VCaP (cell line): Measurements from ENCODE around the gene KCNMA1.

ENCODE experiments used
- H3K27ac ChIP-seq: fragments of 450-650 bp; 2 replicates; pipeline ENCODE4 v1.5.1; 2017
- TF ChIP-seq, protein P1 (sequence below): fragments of 450-650 bp; conservative IDR thresholded peaks from 2 replicates; pipeline ENCODE4 v1.5.1; 2017; ENCODE audit warnings: mild to moderate bottlenecking, moderate library complexity

KCNMA1 gene

DNA sequence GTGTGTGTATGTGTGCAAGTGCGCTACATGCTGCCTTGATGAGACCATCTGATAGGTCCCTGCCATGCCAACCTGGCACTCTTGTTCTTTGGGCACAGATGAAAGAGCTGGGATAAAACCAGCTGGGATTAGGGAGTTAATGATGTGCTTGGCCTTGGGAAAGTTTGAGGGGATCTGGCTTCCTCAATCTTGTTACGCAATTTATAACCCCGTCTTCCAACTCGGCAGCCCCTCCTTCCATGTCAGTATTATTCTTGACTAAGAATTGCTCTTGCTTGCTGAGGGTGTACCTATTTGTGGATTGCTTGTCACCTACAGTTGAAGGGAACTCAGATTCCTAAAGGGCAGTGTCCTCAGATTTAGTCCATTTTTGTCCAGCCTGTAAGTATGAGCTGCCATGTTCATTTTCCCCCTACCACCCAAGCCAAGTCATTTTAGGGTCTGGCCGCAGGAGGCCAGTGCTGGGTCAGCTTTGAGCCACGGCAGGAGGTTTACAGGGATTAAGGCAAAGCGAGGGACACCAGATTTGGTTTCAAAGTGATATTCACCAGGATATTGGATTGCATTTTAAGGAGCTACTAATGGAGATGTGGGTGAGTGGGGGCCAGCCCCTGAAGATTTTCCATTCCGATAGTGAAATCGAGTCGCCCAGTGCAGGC lies 34.1 kb upstream of the KCNMA1 start:
- H3K27ac ChIP-seq: no peak overlapping the region
- TF ChIP-seq, protein P1, sequence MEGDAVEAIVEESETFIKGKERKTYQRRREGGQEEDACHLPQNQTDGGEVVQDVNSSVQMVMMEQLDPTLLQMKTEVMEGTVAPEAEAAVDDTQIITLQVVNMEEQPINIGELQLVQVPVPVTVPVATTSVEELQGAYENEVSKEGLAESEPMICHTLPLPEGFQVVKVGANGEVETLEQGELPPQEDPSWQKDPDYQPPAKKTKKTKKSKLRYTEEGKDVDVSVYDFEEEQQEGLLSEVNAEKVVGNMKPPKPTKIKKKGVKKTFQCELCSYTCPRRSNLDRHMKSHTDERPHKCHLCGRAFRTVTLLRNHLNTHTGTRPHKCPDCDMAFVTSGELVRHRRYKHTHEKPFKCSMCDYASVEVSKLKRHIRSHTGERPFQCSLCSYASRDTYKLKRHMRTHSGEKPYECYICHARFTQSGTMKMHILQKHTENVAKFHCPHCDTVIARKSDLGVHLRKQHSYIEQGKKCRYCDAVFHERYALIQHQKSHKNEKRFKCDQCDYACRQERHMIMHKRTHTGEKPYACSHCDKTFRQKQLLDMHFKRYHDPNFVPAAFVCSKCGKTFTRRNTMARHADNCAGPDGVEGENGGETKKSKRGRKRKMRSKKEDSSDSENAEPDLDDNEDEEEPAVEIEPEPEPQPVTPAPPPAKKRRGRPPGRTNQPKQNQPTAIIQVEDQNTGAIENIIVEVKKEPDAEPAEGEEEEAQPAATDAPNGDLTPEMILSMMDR: no peak

DNA sequence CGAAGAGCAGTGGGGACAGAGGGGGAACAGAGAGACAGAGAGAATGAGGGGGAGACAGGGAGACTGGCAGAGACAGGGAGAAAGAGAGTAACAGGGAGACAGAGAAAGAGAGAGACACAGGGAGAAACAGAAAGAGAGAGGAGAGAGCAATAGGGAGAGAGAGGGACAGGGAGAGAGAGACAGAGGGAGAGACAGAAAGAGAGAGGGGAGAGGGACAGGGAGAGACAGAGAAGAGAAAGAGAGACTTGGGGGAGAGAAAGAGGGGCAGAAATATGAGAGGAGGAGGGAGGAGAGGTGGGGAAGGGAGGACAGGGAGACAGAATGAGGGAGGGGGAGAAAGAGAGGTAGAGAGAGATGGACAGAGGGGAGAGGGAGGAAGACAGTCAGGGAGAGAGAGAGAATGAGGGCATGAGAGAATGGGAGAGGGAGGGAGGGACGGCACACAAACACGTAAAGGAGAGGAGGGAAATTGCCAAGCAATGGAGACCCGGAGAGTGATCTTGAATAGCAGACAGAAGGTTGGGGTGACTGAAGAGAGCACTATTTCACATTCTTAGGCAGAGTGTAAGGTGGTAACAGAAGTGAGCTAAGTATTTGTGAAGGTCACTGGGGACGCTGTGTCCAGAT lies 33.3 kb upstream of the KCNMA1 start:
- no peak overlapping the region for H3K27ac ChIP-seq
- TF ChIP-seq, protein P1: no peak

DNA sequence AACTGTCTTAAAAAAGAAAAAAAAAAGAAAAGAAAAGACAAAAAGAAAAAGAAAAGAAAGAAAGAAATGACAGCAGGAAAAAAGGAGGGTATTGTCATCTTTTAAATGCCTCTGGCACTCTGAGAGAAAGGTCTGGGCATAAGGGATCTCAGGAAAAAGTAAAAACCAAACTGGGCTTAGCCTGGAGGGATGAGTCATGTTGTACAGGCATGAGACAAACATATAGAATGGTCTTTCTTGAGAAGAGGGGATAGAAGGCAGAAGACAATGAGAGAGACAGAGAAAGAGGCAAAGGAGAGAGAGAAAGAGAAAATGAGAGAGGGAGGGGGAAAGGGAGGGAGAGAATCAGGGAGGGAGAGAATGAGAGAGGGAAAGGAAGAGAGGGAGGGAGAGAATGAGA lies 32.3 kb upstream of the KCNMA1 start:
- no peak overlapping the region for H3K27ac ChIP-seq
- TF ChIP-seq, protein P1: no peak

DNA sequence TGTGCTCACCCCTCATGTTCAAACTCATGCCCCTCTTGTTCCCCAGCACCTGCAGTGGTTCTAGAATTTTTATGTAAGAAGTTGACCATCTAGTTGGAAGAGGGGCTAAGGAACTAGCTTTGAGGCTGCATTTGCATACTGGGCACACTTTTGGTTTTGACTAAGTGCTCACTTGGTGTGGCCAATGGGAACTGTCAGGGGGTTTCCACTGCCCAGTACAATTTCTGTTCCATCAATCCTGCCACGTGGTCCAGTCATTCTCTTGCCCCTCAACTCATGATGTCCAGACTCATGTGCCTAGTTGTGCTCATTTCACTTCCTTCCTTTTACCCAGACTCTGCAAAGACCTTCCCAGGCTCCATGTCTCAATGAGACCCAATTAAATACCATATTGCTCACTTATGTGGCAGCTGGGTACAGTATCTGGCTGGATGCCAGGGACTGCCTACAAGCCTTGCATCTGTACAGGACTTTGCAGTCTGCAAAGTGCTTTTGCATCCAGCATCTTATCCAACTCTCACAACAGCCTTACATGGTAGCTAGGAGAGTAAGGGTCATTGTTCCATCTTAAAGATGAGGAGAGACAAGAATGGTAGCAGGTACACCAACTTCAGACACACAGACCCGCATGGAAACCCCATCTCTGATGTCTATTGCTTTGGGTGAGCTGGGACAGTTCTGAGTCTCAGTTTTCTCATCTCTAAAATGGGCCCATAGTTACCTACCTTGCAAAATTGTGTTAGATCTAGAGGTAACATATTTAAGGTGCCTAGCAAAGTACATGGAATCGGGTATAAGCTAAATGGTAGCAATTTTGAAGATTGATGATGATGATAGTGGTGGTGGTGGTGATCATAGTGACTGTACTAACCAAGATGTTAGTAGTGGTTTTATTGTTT lies 30.1 kb upstream of the KCNMA1 start:
- H3K27ac ChIP-seq: no peak overlapping the region
- TF ChIP-seq, protein P1: no peak

DNA sequence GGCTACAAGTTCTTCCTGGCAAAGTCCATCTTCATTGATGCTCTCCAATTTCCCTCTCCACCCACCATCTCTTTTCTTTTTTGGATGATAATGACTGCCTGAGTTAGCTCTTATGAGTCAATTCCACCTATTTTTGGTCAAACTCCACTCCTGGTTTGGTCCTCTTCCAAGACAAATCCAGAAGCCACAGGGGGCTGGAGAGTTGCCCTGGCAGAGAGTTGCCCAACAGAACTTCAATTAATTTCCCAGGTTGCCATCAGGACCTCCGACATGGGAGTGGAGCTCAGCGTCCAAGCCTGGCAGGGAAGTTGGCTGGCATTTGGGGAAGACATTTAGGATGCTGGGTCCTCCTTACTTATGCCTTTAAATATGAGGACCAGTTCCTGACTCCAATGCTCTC lies 29.2 kb upstream of the KCNMA1 start:
- TF ChIP-seq, protein P1: no peak
- no peak overlapping the region for H3K27ac ChIP-seq

DNA sequence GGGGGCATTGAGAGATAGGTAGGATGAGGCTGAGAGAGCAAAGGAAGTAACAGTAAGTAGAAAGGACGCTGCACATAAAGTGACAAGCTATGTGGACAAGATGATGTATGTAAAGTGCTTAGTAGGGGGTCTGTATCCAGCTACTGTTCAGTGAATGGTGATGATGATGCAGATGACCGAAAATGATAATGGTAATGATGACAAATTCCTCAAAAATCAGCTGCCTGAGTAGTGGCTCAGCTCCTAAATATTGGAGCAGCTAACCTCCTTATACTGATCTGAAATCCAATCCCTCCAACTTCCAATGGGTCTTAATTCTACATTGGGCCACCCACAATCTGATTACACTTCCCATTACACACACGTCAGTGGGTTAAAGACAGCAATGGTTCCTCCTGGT lies 27.1 kb upstream of the KCNMA1 start:
- H3K27ac ChIP-seq: no peak overlapping the region
- TF ChIP-seq, protein P1: no peak

DNA sequence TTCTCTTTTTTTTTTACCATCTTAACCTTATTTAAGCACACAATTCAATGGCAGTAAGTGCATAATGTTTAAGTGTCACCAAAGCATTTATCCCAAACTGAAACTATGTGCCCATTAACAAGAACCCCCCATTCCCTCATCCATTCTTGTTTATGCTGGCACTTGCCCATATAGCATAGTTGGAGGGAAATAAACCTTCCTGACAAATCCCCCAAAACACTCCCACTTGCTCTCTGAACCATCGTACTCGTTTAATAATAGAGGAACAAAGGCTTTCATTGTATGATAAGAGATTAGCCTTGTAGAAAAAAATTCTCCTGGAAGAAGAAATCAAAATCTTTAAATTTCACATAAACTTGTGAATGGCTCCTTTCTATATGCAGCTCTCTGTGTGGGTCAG lies 26.4 kb upstream of the KCNMA1 start:
- TF ChIP-seq, protein P1: no peak
- no peak overlapping the region for H3K27ac ChIP-seq
